HG03520 (cell line): Measurements from ENCODE around the gene GPR83.
"Not testable (repeated sequence)": the region's sequence is repeated elsewhere in the genome, so short reads cannot be mapped to it uniquely, and the experiment has no call there.

ENCODE experiments used
- ATAC-seq: cut with Tn5 transposase; IDR thresholded peaks from one replicate; pipeline ENCODE4 v1.9.1; 2021; ENCODE audit warnings: mild to moderate bottlenecking, moderate library complexity; ENCODE audit not compliant: unreplicated experiment

The GPR83 gene

GRCh38 chr11:94400839-94401772 lies at the start of gene GPR83:
GPR83 (minus strand) TSS chr11:94401419; CDS start chr11:94401247, 172 bp downstream.
- ATAC-seq: no peak

- no peak for ATAC-seq
Observed at GRCh38 chr11:94450048-94450447, 48.8 kb upstream of the GPR83 start.

GRCh38 chr11:94449437-94449836 lies 48.2 kb upstream of the GPR83 start:
- ATAC-seq: no peak

- ATAC-seq: no peak
Observed at GRCh38 chr11:94449029-94449428, 47.8 kb upstream of the GPR83 start.

- no peak for ATAC-seq
Observed at GRCh38 chr11:94447149-94447548, 45.9 kb upstream of the GPR83 start.

GRCh38 chr11:94445641-94446040 lies 44.4 kb upstream of the GPR83 start:
- no peak for ATAC-seq

- no peak for ATAC-seq
Observed at GRCh38 chr11:94433049-94433448, 31.8 kb upstream of the GPR83 start.

- no peak for ATAC-seq
Observed at GRCh38 chr11:94424662-94425061, 23.4 kb upstream of the GPR83 start.

GRCh38 chr11:94424011-94424410 lies 22.8 kb upstream of the GPR83 start:
- ATAC-seq: no peak

GRCh38 chr11:94423507-94423906 lies 22.3 kb upstream of the GPR83 start:
- no peak for ATAC-seq

GRCh38 chr11:94418123-94418765 lies 17.0 kb upstream of the GPR83 start:
- no peak for ATAC-seq

GRCh38 chr11:94417386-94417987 lies 16.3 kb upstream of the GPR83 start:
- ATAC-seq: no peak

- ATAC-seq: no peak
Observed at GRCh38 chr11:94405062-94405833, 4.0 kb upstream of the GPR83 start.

- ATAC-seq: no peak
Observed at GRCh38 chr11:94402355-94402754, 1.1 kb upstream of the GPR83 start.

- no peak for ATAC-seq
Observed at GRCh38 chr11:94401773-94402265, 600 bp upstream of the GPR83 start.

- no peak for ATAC-seq
Observed at GRCh38 chr11:94400457-94400838, 771 bp downstream of the GPR83 start.

GRCh38 chr11:94400050-94400449 lies 1.2 kb downstream of the GPR83 start:
- no peak for ATAC-seq

- ATAC-seq: no peak
Observed at GRCh38 chr11:94398101-94398500, 3.1 kb downstream of the GPR83 start.

GRCh38 chr11:94396282-94396681 lies 4.9 kb downstream of the GPR83 start:
- no peak for ATAC-seq

- ATAC-seq: not testable (repeated sequence)
Observed at GRCh38 chr11:94391937-94392336, 9.3 kb downstream of the GPR83 start.

GRCh38 chr11:94379613-94380012 lies 21.6 kb downstream of the GPR83 start:
- no peak for ATAC-seq
